Measurements from ENCODE around the gene VWC2L. TPM values are rescaled to one million over a fixed set of nuclear protein-coding genes. Genes with fewer than 3 reads are reported as not detected.

Gene VWC2L
- total and polyA plus RNA-seq, 2 donors (not counting 1 experiment from before 2014, with no cell fraction given), result not detected

- no peaks in the 10 kb centered on the region for H3K27me3 Mint-ChIP-seq
- WGBS (ENCODE audit: insufficient coverage), result no CpG with 5 or more reads among the region's 2 CpGs
- no peaks in the 10 kb centered on the region for H3K27me3 ChIP-seq (replicated peaks in 1 of 4; ENCODE audit: control extremely low read depth in 1 of 4, control insufficient read depth in 3 of 4, insufficient read depth in 4 of 4, low read length in 3 of 4)
- H3K4me1 Mint-ChIP-seq, result no peaks in the 10 kb centered on the region
- no peaks in the 10 kb centered on the region for H4K20me1 ChIP-seq (ENCODE audit: control insufficient read depth, insufficient read depth, low read length, poor library complexity, severe bottlenecking)
- DNase-seq (no peak), ATAC-seq (ENCODE audit: low read depth) (no peak)
- no peak overlapping the region for H3K27ac Mint-ChIP-seq
- no peaks in the 10 kb centered on the region for H3K36me3 ChIP-seq (replicated peaks in 1 of 2; ENCODE audit: control extremely low read depth in 1 of 2, control insufficient read depth in 1 of 2, extremely low read depth in 1 of 2, insufficient read depth in 2 of 2, low read length in 1 of 2)
- no peak overlapping the region for H3K4me3 ChIP-seq (ENCODE audit: control extremely low read depth in 1 of 5, extremely low read depth in 1 of 5, insufficient read depth in 1 of 5, low read depth in 2 of 5, low read length in 4 of 5)
- H3K9me3 Mint-ChIP-seq (ENCODE audit: insufficient read depth), result no peaks in the 10 kb centered on the region
- no peak overlapping the region for H3K4me2 ChIP-seq (replicated peaks; ENCODE audit: low read depth, low read length, poor library complexity, severe bottlenecking)
- CTCF ChIA-PET, result no interaction called here
- no peaks in the 10 kb centered on the region for H3K9me3 ChIP-seq (ENCODE audit: control extremely low read depth in 1 of 3, control insufficient read depth in 2 of 3, insufficient read depth in 1 of 3, low read length in 2 of 3)
- no peak overlapping the region for H3K27ac ChIP-seq (ENCODE audit: low read length in 2 of 2)
- H3K9ac ChIP-seq (ENCODE audit: low read length), result no peak overlapping the region
- intact Hi-C loops (cut with micrococcal nuclease), result no loop called here
- H3K79me2 ChIP-seq (ENCODE audit: control insufficient read depth, insufficient read depth, low read length), result no peaks in the 10 kb centered on the region
- no peaks in the 10 kb centered on the region for H3K4me1 ChIP-seq (ENCODE audit: control insufficient read depth in 2 of 2, insufficient read depth in 2 of 2, low read length in 2 of 2)
- H2AFZ ChIP-seq (ENCODE audit: insufficient read depth, low read depth, low read length, poor library complexity, severe bottlenecking), result no peak overlapping the region
- H3K4me3 Mint-ChIP-seq, result no peak overlapping the region
- TF ChIP-seq CTCF (IDR thresholded peaks at IDR 0.05), result no peak
- TF ChIP-seq EZH2 (IDR thresholded peaks at IDR 0.05; ENCODE audit: borderline replicate concordance, insufficient read depth, low read depth, low read length, poor library complexity, severe bottlenecking), result no peak
- POLR2A ChIA-PET, result no interaction called here
Measured at GRCh38 chr2:214401580-214401979, 9.3 kb upstream of the VWC2L start.

- Mint-ChIP-seq H3K4me1 (no peaks in the 10 kb centered on the region), H3K27me3 (no peaks in the 10 kb centered on the region), H3K27ac (no peak overlapping the region), H3K4me3 (no peak overlapping the region), H3K9me3 (ENCODE audit: insufficient read depth) (no peaks in the 10 kb centered on the region)
- no peak overlapping the region for H3K9ac ChIP-seq (ENCODE audit: low read length)
- no peaks in the 10 kb centered on the region for H3K9me3 ChIP-seq (ENCODE audit: control extremely low read depth in 1 of 3, control insufficient read depth in 2 of 3, insufficient read depth in 1 of 3, low read length in 2 of 3)
- H3K27me3 ChIP-seq (replicated peaks in 1 of 4; ENCODE audit: control extremely low read depth in 1 of 4, control insufficient read depth in 3 of 4, insufficient read depth in 4 of 4, low read length in 3 of 4), result no peaks in the 10 kb centered on the region
- H3K27ac ChIP-seq (ENCODE audit: low read length in 2 of 2), result no peak overlapping the region
- intact Hi-C loops (cut with micrococcal nuclease), result no loop called here
- POLR2A ChIA-PET, result no interaction called here
- 52% methylated on average over 10 of the region's 13 CpGs for WGBS (ENCODE audit: insufficient coverage)
- H3K4me1 ChIP-seq (ENCODE audit: control insufficient read depth in 2 of 2, insufficient read depth in 2 of 2, low read length in 2 of 2), result no peaks in the 10 kb centered on the region
- H2AFZ ChIP-seq (ENCODE audit: insufficient read depth, low read depth, low read length, poor library complexity, severe bottlenecking), result no peak overlapping the region
- H4K20me1 ChIP-seq (ENCODE audit: control insufficient read depth, insufficient read depth, low read length, poor library complexity, severe bottlenecking), result no peaks in the 10 kb centered on the region
- H3K36me3 ChIP-seq (replicated peaks in 1 of 2; ENCODE audit: control extremely low read depth in 1 of 2, control insufficient read depth in 1 of 2, extremely low read depth in 1 of 2, insufficient read depth in 2 of 2, low read length in 1 of 2), result no peaks in the 10 kb centered on the region
- H3K4me2 ChIP-seq (replicated peaks; ENCODE audit: low read depth, low read length, poor library complexity, severe bottlenecking), result no peak overlapping the region
- H3K79me2 ChIP-seq (ENCODE audit: control insufficient read depth, insufficient read depth, low read length), result no peaks in the 10 kb centered on the region
- TF ChIP-seq EZH2 (IDR thresholded peaks at IDR 0.05; ENCODE audit: borderline replicate concordance, insufficient read depth, low read depth, low read length, poor library complexity, severe bottlenecking) (no peak), CTCF (IDR thresholded peaks at IDR 0.05) (no peak)
- DNase-seq, result no peak
- H3K4me3 ChIP-seq (ENCODE audit: control extremely low read depth in 1 of 5, extremely low read depth in 1 of 5, insufficient read depth in 1 of 5, low read depth in 2 of 5, low read length in 4 of 5), result no peak overlapping the region
- CTCF ChIA-PET, result no interaction called here
- no peak for ATAC-seq (ENCODE audit: low read depth)
Measured at GRCh38 chr2:214410128-214410775, 602 bp upstream of the VWC2L start.

Data from B cell (primary cell).